HG03039 (cell line): ENCODE data around the gene OR2S2.
"Not testable (repeated sequence)": the region's sequence is repeated elsewhere in the genome, so short reads cannot be mapped to it uniquely, and the experiment has no call there.

Experiments used
- ATAC-seq: cut with Tn5 transposase; IDR thresholded peaks from one replicate; pipeline ENCODE4 v1.9.1; 2021; ENCODE audit warnings: mild to moderate bottlenecking, moderate library complexity; ENCODE audit not compliant: unreplicated experiment

OR2S2 gene

DNA sequence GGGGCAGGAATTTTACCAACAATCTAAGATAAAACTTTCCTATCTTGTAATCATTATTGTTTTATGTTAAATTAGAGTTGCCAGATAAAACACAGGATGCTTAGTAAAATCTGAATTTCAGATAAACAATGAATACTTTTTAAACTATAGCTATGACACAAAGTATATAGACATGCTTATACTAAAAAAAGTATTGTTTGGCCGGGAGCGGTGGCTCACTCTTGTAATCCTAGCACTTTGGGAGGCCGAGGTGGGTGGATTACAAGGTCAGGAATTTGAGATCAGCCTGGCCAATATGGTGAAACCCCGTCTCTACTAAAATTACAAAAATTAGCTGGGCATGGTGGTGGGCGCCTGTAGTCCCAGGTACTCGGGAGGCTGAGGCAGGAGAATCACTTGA lies 23.9 kb downstream of the OR2S2 start:
- not testable (repeated sequence) for ATAC-seq

DNA sequence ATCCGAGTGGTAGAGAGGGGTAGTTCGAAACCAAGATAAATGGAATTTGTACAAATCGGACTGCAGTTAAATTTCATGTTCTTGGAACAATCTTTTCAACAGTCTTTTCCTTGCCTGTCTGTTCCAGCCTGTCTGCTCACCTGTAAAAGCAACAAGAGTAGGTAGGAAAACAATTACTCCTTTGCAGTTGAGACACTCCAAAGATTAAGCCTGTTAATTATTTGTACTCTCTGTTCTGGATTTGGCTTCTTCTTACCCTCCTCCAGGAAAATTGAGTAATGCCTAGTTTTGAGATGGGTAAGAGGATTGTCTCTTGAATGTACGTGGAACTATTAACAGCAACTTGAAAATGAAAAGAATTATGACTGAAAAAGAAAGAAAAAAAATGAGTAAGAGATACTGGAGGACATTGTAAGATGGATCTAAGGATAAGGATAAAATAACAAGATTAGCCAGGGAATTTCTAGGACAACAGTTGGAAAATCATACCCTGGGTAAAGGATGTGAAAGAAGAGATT lies 24.3 kb downstream of the OR2S2 start:
- ATAC-seq = no peak

DNA sequence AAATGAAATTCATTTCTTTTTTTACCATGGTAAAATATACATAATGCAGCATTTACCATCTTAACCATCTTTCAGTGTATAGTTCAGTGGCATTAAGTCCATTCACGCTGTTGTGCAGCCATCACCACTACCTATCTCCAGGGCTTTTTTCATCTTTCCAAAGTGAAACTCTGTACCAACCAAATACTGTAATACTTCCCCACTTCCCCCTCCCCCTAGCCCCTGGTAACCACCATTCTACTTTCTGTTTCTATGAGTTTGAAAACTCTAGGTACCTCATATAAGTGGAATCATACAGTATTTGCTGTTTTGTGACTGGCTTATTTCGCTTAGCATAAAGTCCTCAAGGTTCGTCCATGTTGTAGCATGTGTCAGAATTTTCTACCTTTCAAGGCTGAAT lies 25.2 kb downstream of the OR2S2 start:
- no peak for ATAC-seq

DNA sequence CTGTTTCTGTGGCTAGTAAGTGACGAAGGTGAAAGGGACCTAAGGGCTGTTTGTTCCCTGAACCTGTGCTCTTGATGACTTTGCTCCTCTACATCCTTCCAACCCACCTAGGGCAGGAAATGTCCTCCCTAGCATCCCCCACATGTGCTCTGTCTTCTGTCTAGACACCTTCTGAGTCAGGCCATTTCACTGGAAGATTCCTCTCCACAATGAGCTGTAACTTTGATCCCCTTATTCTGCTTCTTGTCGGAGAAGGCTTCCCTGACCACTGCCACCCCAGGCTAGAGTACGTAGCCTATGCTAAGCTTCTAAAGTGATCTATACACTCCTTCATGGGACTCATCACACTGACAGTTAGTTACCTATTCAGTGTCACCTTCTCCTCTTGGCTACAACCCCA lies 27.0 kb downstream of the OR2S2 start:
- no peak for ATAC-seq

DNA sequence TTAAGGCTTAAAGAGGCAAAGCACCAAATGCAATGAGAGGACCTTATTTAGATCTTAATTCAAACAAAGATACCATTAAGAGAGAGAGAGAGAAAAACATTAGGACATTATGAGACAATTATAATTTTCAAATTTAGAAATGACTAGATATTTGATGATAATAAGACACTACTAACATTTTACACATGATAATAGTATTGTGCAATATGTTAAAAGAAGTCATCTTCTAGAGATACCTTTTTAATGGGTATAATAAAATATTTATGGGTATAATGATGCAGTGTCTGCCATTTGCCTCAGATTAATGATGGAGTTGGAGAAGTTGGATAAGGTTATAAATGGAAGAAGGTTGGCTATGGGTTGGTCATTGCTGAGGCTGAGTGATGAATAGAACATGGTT lies 27.4 kb downstream of the OR2S2 start:
- no peak for ATAC-seq

DNA sequence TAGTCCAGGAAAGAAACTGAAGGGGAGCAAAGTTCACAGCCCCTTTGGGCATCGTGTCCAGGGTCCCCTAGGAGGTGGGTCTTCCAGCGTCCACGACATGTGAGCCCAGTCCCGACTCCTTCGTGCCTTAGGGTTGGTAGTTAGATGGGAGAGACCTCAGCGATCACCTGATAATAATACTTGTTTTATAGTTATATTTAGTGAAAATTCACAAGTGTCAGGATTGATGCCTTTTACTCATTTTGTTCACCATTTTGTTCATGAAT lies 28.6 kb downstream of the OR2S2 start:
- no peak for ATAC-seq

DNA sequence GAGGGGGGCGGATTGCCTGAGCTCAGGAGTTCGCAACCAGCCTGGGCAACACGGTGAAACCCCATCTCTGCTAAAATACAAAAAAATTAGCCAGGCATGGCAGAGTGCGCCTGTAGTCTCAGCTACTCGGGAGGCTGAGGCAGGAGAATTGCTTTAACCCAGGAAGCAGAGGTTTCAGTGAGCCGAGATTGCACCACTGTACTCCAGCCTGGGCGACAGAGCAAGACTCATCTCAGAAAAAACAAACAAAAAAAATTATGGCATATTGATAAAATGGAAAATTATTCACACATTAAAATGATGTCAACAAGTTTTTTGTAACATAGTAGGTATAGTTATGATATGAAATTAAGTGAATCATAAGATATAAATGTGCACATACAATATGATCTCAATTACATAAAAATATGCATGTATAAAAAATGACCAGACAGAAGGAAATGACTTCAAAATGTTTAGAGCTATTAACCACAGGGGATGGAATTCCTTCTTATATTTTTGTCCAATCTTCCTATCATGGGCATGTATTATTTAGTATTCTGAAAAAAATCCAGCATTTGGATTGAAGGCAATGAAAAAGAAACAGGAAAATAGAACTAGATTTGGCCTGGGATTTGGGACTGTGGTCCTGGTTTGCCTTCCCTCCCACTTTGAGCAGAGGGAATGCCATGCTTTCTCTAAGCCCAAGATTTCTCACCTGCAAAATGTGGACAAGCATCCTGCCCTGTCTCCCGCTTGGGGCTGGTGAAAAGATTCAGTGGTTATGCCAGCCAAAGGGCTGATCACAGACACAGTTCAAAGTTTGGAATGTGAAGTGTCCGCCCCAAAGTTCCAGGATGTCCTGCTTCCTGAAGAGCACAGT lies 29.1 kb downstream of the OR2S2 start:
- no peak for ATAC-seq

DNA sequence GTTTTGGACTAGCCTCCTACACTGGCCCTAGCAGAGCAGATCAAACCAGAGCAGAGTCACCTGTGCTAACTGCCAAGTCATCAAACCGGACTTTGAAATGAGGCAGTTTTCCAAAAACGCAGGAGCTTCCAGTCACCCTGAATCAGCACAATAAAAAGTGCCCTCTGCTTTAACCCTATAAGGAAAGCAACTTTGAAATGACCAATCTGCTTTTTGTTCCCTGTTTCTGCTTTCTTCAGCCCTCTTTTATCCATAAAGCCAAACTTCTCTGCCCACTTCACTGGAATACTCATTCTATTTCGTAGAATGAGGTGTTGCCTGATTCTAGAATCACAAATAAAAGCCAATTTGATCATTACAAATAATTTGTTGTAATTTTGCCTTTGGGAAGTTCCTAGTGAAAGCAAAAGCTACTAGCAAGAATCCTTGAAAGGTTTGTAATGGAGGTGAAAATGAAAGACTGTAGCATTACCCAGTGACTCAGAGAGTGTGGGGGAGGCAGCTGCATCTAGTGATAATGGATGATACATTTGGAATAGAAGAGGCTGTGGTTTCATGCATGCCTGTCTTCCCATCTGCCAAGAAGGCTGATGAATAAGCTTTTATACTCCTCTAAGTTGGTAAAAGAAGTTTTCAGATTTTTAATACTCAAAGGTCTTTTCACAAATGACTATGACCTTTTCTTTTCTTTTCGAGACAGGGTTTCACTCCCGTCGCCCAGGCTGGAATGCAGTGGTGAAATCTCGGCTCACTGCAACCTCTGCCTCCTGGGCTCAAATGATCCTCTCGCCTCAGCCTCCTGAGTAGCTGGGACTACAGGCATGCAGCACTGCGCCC lies 33.8 kb downstream of the OR2S2 start:
- no peak for ATAC-seq

DNA sequence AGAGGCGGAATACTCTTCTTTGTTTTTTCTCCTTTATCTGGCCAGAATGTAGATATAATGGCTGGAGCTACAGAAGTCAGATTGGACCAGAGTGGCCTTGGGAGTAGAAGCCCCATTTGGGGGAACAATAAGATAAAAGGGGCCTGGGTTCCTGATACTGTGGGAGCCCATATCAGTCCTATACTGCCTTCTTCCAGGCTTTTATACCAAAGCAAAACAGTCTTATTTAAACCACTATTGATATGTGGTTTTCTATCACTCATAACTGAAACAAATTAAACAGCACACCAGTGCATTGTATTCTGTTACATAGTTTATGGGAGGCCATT lies 34.4 kb downstream of the OR2S2 start:
- ATAC-seq = no peak

DNA sequence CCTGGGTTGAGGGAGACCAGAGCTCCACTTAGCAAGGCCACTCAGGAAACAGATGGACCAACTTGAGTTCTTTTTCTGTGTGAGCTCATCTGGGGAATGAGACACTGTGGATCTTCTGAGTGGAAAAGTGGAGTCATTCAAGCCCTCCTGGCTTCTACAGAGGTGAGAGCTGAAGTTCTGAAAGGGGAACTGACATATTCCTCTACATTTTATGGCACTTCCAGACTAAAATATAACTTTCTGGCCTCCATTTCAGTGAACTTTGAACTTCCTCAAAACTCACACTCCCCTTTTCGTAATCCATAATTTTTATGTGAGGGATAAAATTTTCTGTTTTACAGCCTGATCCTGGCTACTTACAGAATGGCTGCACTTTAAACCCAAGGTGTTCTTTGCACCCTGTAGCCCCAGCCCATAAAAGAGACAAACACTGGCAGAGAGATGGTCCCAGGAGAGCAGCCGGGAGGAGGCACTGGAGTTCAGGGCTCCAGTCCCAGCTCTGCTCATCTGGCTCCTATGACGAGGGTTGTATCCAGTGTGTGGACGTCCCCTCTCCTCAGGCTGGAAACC lies 37.8 kb downstream of the OR2S2 start:
- no peak for ATAC-seq

DNA sequence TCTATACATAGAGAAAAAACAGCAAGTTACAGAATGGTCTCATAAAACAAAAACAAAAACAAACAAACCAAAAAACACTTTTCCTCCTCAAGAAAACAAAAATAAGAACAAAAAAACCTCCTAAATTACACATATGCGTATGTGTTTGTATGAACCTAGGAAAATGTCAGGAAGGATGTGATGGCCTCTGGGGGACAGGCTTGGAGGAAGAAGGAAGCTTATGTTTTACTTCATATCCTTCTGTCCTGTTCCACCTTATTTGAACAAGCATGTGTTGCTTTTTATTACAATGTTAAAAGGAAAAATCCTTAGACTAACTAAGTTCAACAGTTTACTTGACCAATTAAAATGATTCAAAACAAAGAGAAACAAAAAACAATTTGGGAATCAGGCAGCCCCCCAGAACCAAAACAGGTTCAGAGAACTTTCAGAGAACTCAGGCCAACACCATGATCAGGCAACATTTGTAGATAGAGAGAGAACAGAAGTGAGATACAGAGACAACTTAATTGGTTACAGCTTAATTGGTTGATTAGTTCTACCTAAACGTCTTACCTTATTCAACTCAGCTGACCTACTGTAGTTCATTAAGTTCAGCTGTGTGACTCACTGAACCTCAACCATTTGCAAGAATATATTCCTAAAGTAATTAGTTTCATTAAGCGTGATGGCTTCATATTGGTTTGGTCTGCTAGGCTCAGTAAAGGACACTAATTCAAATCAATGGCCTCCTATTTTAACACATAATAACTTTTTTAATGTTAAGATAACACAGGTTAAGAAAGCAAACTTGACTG lies 38.5 kb downstream of the OR2S2 start:
- no peak for ATAC-seq

DNA sequence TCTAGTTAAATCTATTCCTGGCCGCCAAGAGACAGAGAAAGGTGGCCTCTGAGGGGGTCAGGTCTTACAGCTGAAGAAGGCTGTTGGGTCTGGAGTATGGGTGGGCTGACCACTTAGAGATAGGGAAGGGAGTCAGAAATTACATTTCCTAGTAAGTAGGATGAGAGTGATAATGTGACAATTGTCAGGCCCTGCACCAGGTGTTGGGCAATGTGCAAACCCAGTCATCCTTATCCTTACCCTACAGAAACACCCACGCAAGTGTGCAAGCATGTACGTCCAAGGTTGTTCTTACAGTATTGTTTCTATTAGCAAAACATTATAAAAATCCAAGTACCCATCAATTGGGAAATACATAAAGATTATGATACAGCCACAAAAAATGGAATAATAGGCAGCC lies 39.2 kb downstream of the OR2S2 start:
- no peak for ATAC-seq

DNA sequence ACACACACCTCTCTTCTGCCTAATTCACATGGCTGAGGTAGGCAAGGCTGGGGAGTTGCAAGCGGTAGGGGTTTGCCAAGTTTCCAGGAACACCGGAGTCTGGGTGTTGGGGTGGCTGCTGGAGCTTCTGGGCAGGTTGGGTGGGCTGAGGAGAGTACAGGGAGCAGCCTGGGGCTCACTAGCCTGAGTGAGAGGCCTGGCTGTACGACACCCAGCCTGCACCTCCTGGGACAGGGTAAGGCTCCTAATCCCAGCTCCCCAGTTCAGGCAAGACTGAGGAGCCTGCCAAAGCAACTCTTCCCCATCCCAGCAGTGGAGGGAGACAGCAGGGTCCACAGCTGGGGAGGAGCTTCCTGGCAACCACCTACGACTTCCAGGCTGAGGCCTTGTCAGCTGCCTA lies 40.7 kb downstream of the OR2S2 start:
- ATAC-seq = no peak

DNA sequence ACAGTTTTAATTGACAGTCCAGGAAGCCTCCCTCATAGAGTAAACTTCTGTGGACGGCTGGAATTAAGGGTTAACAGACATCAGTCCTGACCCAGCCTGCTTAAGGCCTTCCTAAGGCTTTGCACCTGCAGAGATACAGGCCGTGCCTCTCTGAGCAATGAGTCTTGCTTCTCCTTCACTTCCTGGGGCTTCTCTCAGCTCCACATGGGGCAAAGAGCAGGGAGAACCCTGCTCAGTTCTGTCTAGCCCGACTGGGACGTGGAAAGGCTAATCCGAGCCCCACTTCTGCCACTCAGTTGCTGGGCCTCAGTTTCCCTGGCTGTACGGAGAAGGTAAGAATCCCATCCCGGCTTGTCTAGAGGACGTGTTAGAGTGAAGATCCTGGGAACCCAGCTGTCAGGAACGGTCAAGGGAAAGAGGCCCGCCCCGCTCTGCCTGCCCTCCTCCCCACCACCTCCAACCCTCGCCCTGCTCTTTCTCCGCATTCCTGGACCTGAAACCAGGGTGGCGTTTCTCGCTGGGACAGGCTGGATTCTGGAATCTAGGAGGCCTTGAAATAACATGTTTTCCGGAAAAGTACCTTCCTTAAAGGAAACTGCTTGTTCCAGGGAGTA lies 42.2 kb downstream of the OR2S2 start:
- ATAC-seq = no peak

DNA sequence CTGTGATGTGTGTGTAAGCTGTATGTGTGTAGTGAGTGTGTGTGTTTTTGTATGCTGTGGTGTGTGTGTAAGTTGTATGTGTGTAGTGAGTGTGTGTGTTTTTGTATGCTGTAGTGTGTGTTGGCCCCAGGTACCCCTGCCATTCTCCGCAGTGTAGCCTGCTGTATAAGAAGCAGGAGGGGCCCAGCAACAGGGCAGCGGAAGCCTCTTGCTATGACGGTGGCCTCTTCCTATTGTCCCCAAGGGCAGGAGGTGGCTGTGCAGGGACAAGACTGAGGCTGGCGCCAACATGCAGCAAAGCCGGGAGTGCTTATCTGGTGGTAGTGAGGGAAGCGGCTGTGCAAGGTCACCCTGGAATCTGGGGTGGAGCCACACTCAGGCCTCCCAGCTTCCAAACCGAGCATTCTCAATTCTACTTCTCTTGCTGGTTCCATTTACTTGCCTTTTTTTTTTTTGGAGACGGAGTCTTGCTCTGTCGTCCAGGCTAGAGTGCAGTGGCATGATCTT lies 43.6 kb downstream of the OR2S2 start:
- ATAC-seq = no peak

DNA sequence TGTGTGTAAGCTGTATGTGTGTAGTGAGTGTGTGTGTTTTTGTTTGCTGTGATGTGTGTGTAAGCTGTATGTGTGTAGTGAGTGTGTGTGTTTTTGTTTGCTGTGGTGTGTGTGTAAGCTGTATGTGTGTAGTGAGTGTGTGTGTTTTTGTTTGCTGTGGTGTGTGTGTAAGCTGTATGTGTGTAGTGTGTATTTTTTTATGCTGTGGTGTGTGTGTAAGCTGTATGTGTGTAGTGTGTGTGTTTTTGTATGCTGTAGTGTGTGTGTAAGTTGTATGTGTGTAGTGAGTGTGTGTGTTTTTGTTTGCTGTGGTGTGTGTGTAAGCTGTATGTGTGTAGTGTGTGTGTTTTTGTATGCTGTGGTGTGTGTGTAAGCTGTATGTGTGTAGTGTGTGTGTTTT lies 44.5 kb downstream of the OR2S2 start:
- ATAC-seq = not testable (repeated sequence)

DNA sequence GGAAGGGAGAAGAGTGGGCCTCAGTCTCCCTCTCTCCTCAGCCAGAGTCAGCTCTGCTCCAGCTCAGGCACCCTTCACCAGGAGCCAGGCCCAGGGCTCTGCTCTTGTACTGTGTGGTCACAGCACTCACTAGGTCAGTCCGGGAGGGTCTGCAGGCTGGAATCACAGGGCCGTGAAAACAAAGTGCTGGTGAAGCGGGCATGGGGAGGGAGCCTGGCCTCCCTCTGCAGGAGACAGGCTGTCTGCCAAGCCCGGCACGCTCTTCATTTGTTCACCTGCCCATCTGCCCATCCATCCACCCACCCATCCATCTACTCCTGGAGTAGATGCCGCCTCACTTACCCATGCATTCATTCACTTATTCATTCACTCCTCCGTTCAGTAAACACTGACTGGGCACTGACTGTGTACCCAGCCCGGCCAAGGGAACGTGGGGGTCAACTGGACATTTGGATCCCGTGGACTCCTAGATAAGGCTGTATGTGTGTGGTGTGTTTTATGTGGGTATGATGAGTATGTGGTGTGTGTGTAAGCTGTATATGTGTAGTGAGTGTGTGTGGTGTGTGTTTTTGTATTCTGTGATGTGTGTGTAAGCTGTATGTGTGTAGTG lies 45.1 kb downstream of the OR2S2 start:
- ATAC-seq = no peak

DNA sequence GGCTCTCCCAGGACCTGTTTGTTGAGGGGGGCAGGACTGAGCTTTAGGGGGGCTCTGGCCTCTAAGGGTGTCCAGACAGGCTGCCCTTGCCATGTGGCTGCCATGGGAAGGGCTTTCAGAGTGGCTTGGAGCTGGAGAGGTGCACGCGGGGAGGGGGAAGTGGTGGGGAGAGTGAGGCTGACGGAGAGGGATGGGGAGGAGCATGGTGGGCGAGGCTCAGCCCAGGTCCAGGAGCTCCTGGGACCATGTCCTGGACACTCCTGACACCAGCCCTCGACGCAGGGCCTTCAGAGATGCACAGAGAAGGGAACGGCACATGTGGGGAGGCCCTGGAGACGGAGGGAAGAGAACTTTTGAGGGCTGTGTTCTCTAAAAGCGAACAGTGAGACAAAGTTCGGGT lies 46.3 kb downstream of the OR2S2 start:
- ATAC-seq = no peak

DNA sequence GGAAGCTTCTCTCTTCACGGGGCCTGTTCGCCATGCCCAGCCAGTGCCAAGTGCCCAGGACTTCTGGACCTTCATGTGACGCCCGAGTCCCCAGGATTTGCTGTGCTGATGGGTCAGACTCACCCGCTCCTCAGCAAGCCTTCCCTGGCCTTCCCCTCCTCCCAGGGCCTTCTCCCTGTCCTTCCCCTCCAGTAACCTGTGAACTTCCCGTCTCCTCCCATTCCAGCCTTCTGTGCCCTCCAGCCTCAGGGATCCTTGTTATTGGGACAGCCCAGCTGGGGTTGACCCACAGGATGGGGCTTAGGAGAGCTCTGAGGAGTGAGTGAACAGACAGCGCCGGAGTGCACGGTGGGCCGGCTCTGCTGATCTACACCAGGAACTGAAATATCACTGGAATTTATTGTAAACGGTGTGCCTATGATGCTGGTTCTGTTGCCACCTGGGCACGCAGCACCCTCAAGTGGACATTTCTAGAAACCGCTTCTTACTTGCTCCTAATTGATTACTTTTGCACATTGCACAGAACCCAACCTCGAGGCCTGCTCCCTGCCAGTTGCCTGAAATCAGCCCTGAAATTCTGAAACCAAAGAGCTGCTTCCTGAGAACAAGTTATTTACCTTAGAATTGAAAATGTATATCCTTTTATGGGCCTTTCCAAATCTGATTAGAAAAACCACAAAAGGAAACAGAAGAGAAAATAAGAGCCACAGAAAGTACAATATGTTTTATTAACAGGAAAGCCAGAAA lies 47.2 kb downstream of the OR2S2 start:
- no peak for ATAC-seq
